HG03039 (cell line): ENCODE results near the gene TRPM6.
A peak's percentile ranks its signal among the peaks of the same experiment; 100 is the strongest.
"Not testable (repeated sequence)": the region's sequence is repeated elsewhere in the genome, so short reads cannot be mapped to it uniquely, and the experiment has no call there.

ENCODE experiments used
- ATAC-seq: cut with Tn5 transposase; IDR thresholded peaks from one replicate; pipeline ENCODE4 v1.9.1; 2021; ENCODE audit warnings: mild to moderate bottlenecking, moderate library complexity; ENCODE audit not compliant: unreplicated experiment

The TRPM6 gene

GRCh38 chr9:74887041-74887980 lies at the start of gene TRPM6:
Gene TRPM6, minus strand, starts transcription at chr9:74887921. Its CDS starts 65 bp downstream, at chr9:74887856.
- ATAC-seq, result peak; percentile 45

- no peak for ATAC-seq
Measured at GRCh38 chr9:74935008-74935407, 47.3 kb upstream of the TRPM6 start.

- no peak for ATAC-seq
Measured at GRCh38 chr9:74921737-74922136, 34.0 kb upstream of the TRPM6 start.

- ATAC-seq, result no peak
Measured at GRCh38 chr9:74920944-74921626, 33.4 kb upstream of the TRPM6 start.

- no peak for ATAC-seq
Measured at GRCh38 chr9:74910036-74910435, 22.3 kb upstream of the TRPM6 start.

GRCh38 chr9:74908665-74909064 lies 20.9 kb upstream of the TRPM6 start:
- no peak for ATAC-seq

GRCh38 chr9:74907085-74907484 lies 19.4 kb upstream of the TRPM6 start:
- ATAC-seq, result no peak

GRCh38 chr9:74901001-74901400 lies 13.3 kb upstream of the TRPM6 start:
- no peak for ATAC-seq

- ATAC-seq, result not testable (repeated sequence)
Measured at GRCh38 chr9:74888449-74888848, 728 bp upstream of the TRPM6 start.

- ATAC-seq, result no peak
Measured at GRCh38 chr9:74887981-74888370, 255 bp upstream of the TRPM6 start.

GRCh38 chr9:74876382-74876949 lies 11.3 kb downstream of the TRPM6 start:
- ATAC-seq, result no peak

- ATAC-seq, result no peak
Measured at GRCh38 chr9:74875656-74876055, 12.1 kb downstream of the TRPM6 start.

- ATAC-seq, result no peak
Measured at GRCh38 chr9:74874220-74874619, 13.5 kb downstream of the TRPM6 start.

- no peak for ATAC-seq
Measured at GRCh38 chr9:74872619-74873233, 15.0 kb downstream of the TRPM6 start.

- ATAC-seq, result no peak
Measured at GRCh38 chr9:74867483-74867882, 20.2 kb downstream of the TRPM6 start.

- no peak for ATAC-seq
Measured at GRCh38 chr9:74865177-74865576, 22.5 kb downstream of the TRPM6 start.

GRCh38 chr9:74861773-74862474 lies 25.8 kb downstream of the TRPM6 start:
- ATAC-seq, result no peak

GRCh38 chr9:74861071-74861470 lies 26.6 kb downstream of the TRPM6 start:
- ATAC-seq, result no peak

- ATAC-seq, result not testable (repeated sequence)
Measured at GRCh38 chr9:74860247-74860646, 27.5 kb downstream of the TRPM6 start.

GRCh38 chr9:74859786-74860185 lies 27.9 kb downstream of the TRPM6 start:
- ATAC-seq, result no peak
